OCI-LY7 (cell line): Measurements from ENCODE around the gene GSG1L. TPM values are rescaled to one million over a fixed set of nuclear protein-coding genes. Genes with fewer than 3 reads are reported as not detected.

Experiments used
- BruUV-seq: library from RNA; stranded (reverse); fragments of 400-500 nt; replicated peaks from 2 replicates; lab custom pipeline; 2021; lab: Mats Ljungman, UMichigan
- CTCF ChIA-PET: fragments of 300-600 bp; sonication (Branson Sonifier 250); formaldehyde crosslinking; loops from one replicate; lab custom pipeline; 2022; ENCODE audit warnings: antibody characterized with exemption; ENCODE audit not compliant: unreplicated experiment; lab: Charles Lee
- POLR2A ChIA-PET: fragments of 300-600 bp; sonication (Branson Sonifier 250); formaldehyde crosslinking; loops from one replicate; lab custom pipeline; 2022; ENCODE audit warnings: antibody characterized with exemption; lab: Charles Lee
- DNase-seq: peaks from one replicate; pipeline ENCODE4 v3.0.0-alpha.2; 2015; ENCODE audit warnings: low spot score
- H2AFZ ChIP-seq: fragments of 200-600 bp; sonication (generic), shearing (Covaris generic); 2 replicates; pipeline ENCODE4 v1.6.1; 2014; ENCODE audit warnings: mild to moderate bottlenecking, antibody characterized with exemption, low read length, moderate library complexity
- H3K27ac ChIP-seq: fragments of 200-600 bp; sonication (generic); 2 replicates; pipeline ENCODE4 v1.5.1; 2014; ENCODE audit warnings: mixed run types, low read depth, mild to moderate bottlenecking, moderate library complexity, low read length, inconsistent platforms; ENCODE audit not compliant: poor library complexity, severe bottlenecking
- H3K36me3 ChIP-seq: fragments of 200-600 bp; sonication (generic); 2 replicates; pipeline ENCODE4 v1.6.1; 2014; ENCODE audit warnings: mild to moderate bottlenecking, antibody characterized with exemption, low read length, moderate library complexity, mixed read lengths; ENCODE audit not compliant: insufficient read depth
- H3K4me1 ChIP-seq: fragments of 200-600 bp; sonication (generic); 2 replicates; pipeline ENCODE4 v1.5.1; 2014; ENCODE audit warnings: mild to moderate bottlenecking, low read length; ENCODE audit not compliant: insufficient read depth, poor library complexity, severe bottlenecking
- H3K4me2 ChIP-seq: fragments of 200-600 bp; sonication (generic); 2 replicates; pipeline ENCODE4 v1.6.1; 2014; ENCODE audit warnings: mild to moderate bottlenecking, low read length
- H3K4me3 ChIP-seq: fragments of 200-600 bp; sonication (generic); 2 replicates; pipeline ENCODE4 v1.5.1; 2014; ENCODE audit warnings: mild to moderate bottlenecking, low read depth, low read length; ENCODE audit not compliant: poor library complexity, severe bottlenecking
- H3K79me2 ChIP-seq: fragments of 200-600 bp; sonication (generic); 2 replicates; pipeline ENCODE4 v1.6.1; 2016; ENCODE audit warnings: low read depth, mild to moderate bottlenecking, low read length, moderate library complexity, mixed read lengths; ENCODE audit not compliant: insufficient read depth
- H3K9me2 ChIP-seq: fragments of 200-600 bp; sonication (generic); 2 replicates; pipeline ENCODE4 v1.6.1; 2016; ENCODE audit warnings: mild to moderate bottlenecking, low read length, mixed read lengths; ENCODE audit not compliant: insufficient read depth
- H3K9me3 ChIP-seq: fragments of 200-600 bp; sonication (generic); 2 replicates; pipeline ENCODE4 v1.6.1; 2014; ENCODE audit warnings: mild to moderate bottlenecking, mixed run types, low read length, mixed read lengths
- H4K20me1 ChIP-seq: fragments of 200-600 bp; sonication (generic); 2 replicates; pipeline ENCODE4 v1.6.1; 2014; ENCODE audit warnings: mild to moderate bottlenecking, antibody characterized with exemption, low read length, moderate library complexity, mixed read lengths; ENCODE audit not compliant: insufficient read depth
- CTCF ChIP-seq: fragments of 200-600 bp; sonication (generic); conservative IDR thresholded peaks from 2 replicates; pipeline ENCODE4 v1.5.1; 2014; ENCODE audit warnings: mild to moderate bottlenecking, antibody characterized with exemption, low read length, moderate library complexity, mixed read lengths
- EZH2phosphoT487 ChIP-seq: fragments of 200-600 bp; sonication (generic); IDR thresholded peaks from 2 replicates; pipeline ENCODE4 v1.6.1; 2018; ENCODE audit warnings: low read depth, borderline replicate concordance, mild to moderate bottlenecking, mixed run types, antibody characterized with exemption, low read length, moderate library complexity, mixed read lengths
- intact Hi-C: fragments of 100-400 bp; cut with micrococcal nuclease; formaldehyde crosslinking; loops from one replicate; pipeline ENCODE4 v1.10.0; 2022; ENCODE audit not compliant: unreplicated experiment
- total RNA-seq, 2 experiments: library from RNA; depleted of rRNA in 1 of 2; stranded (reverse); fragments of >200 nt in 1 of 2; shearing (Covaris generic) in 1 of 2; gene quantifications; 2 replicates each; pipeline ENCODE4 v1.2.3, GENCODE V29; 2014 to 2022

The GSG1L gene
- total RNA-seq, 2 experiments from 2014 or later = not detected

- no peak overlapping the region for H3K4me2 ChIP-seq
- TF ChIP-seq CTCF = no peak
- TF ChIP-seq EZH2phosphoT487 = no peak
- POLR2A ChIA-PET = no interaction called here
Observed at GRCh38 chr16:27805828-27806351, 257.6 kb downstream of the GSG1L start.

GRCh38 chr16:27803775-27804549 is 259.6 kb downstream of the GSG1L start:
- TF ChIP-seq EZH2phosphoT487 (no peak), CTCF (no peak)
- POLR2A ChIA-PET = no interaction called here

More at GRCh38 chr16:27805828-27806351, 257.6 kb downstream of the GSG1L start:
- H3K9me2 ChIP-seq = no peaks in the 10 kb centered on the region
- H3K36me3 ChIP-seq = no peaks in the 10 kb centered on the region
- H3K79me2 ChIP-seq = no peaks in the 10 kb centered on the region
- H3K4me3 ChIP-seq = no peak overlapping the region
- no peak overlapping the region for H3K27ac ChIP-seq
- no TSS peak for BruUV-seq
- CTCF ChIA-PET = no interaction called here
- H3K9me3 ChIP-seq = no peaks in the 10 kb centered on the region
- intact Hi-C loops = no loop called here
- no peaks in the 10 kb centered on the region for H4K20me1 ChIP-seq
- H2AFZ ChIP-seq = no peak overlapping the region
- DNase-seq = no peak
- H3K4me1 ChIP-seq = no peaks in the 10 kb centered on the region

More at GRCh38 chr16:27803775-27804549, 259.6 kb downstream of the GSG1L start:
- Histone ChIP-seq H3K4me1 (no peaks in the 10 kb centered on the region), H3K79me2 (no peaks in the 10 kb centered on the region), H3K36me3 (no peaks in the 10 kb centered on the region), H3K9me3 (no peaks in the 10 kb centered on the region), H2AFZ (no peak overlapping the region), H4K20me1 (no peaks in the 10 kb centered on the region), H3K4me2 (no peak overlapping the region), H3K4me3 (no peak overlapping the region), H3K9me2 (no peaks in the 10 kb centered on the region), H3K27ac (no peak overlapping the region)
- BruUV-seq = no TSS peak
- CTCF ChIA-PET = no interaction called here
- intact Hi-C loops = no loop called here
- DNase-seq = no peak
